A172 (cell line): Measurements from ENCODE around the gene SDS. TPM values are rescaled to one million over a fixed set of nuclear protein-coding genes. Genes with fewer than 3 reads are reported as not detected.

Experiments used
- DNase-seq: peaks from one replicate; pipeline ENCODE4 v3.0.0-alpha.2; 2015; ENCODE audit warnings: low spot score
- total RNA-seq: library from RNA; depleted of rRNA; stranded (reverse); fragments of >200 nt; shearing (Covaris generic); gene quantifications from 2 replicates; pipeline ENCODE4 v1.2.3, GENCODE V29; 2014

Gene SDS
- total RNA-seq, 1 experiment from 2014 or later: not detected

- no peak for DNase-seq
Measured at GRCh38 chr12:113400362-113400761, 3.3 kb downstream of the SDS start.

GRCh38 chr12:113399490-113399889, 4.2 kb downstream of the SDS start:
- DNase-seq: no peak

- DNase-seq: no peak
Measured at GRCh38 chr12:113398346-113399290, 5.1 kb downstream of the SDS start.

GRCh38 chr12:113397497-113398197, 6.0 kb downstream of the SDS start:
- no peak for DNase-seq

- DNase-seq: no peak
Measured at GRCh38 chr12:113396828-113397496, 6.7 kb downstream of the SDS start.

- no peak for DNase-seq
Measured at GRCh38 chr12:113396200-113396599, 7.5 kb downstream of the SDS start.

GRCh38 chr12:113395119-113395518, 8.6 kb downstream of the SDS start:
- no peak for DNase-seq

- DNase-seq: no peak
Measured at GRCh38 chr12:113393749-113394148, 9.9 kb downstream of the SDS start.

GRCh38 chr12:113392988-113393579, 10.6 kb downstream of the SDS start:
- DNase-seq: no peak

GRCh38 chr12:113392520-113392919, 11.2 kb downstream of the SDS start:
- no peak for DNase-seq

GRCh38 chr12:113391650-113392337, 11.9 kb downstream of the SDS start:
- DNase-seq: no peak

GRCh38 chr12:113391145-113391544, 12.5 kb downstream of the SDS start:
- DNase-seq: no peak

- no peak for DNase-seq
Measured at GRCh38 chr12:113390064-113391043, 13.3 kb downstream of the SDS start.

GRCh38 chr12:113388351-113388750, 15.3 kb downstream of the SDS start:
- DNase-seq: no peak

- no peak for DNase-seq
Measured at GRCh38 chr12:113387631-113388030, 16.1 kb downstream of the SDS start.

GRCh38 chr12:113386866-113387566, 16.7 kb downstream of the SDS start:
- DNase-seq: no peak

GRCh38 chr12:113385282-113385882, 18.3 kb downstream of the SDS start:
- DNase-seq: no peak

GRCh38 chr12:113384778-113385177, 18.9 kb downstream of the SDS start:
- no peak for DNase-seq

- DNase-seq: no peak
Measured at GRCh38 chr12:113382206-113382605, 21.5 kb downstream of the SDS start.
